SHP77 treated with DMSO at 0.1 percent for 48 hours (cell line): ENCODE results near the gene SAMD7.

Source experiments
- DNase-seq: peaks from one replicate; lab custom pipeline; 2025; lab: John Stamatoyannopoulos, UW

SAMD7 gene

GRCh38 chr3:169907944-169908343 is 3.4 kb upstream of the SAMD7 start:
- no peak for DNase-seq

DNA sequence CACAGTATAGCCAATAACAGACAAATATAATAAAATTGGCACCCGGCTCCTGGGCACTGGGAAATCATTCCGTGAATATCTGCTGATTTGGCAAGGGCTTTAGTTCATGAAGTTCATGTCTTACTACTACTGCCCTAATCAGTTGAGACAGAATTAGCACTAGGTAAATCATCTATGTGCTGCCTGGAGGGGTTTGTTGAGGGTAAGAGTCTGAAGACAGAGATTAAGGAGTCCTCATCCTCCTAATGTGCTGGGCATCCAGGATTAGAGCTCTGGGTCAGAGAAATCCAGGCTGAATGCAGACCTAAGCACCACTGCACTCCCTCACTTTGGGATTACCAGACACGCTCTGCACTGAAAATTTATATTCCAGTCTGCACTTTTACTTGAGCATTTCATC is 2.0 kb downstream of the SAMD7 start:
- no peak for DNase-seq

GRCh38 chr3:169914321-169914720 is 2.9 kb downstream of the SAMD7 start:
- no peak for DNase-seq

GRCh38 chr3:169923189-169923588 is 11.8 kb downstream of the SAMD7 start:
- DNase-seq: peak; percentile 75

DNA sequence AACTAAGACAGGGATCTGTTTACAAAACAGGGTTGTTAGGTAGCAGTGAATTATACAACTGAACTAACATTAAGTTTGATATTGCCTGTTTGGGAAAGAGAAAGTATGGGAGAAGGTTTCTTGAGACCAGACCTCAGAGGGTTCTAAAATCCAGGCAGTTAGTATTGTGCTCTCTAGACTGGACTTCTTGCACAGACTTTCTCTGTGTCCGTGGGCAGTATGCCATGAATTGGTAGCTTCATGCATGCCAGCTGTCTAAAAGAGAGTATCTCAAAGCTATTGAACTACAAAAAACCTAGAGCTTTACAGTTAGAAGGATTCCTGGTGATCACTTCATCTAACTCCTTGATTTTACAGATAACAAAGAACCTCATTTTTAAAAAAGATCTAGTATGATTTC is 12.5 kb downstream of the SAMD7 start:
- no peak for DNase-seq

- DNase-seq: no peak
Measured at GRCh38 chr3:169929830-169930519, 18.6 kb downstream of the SAMD7 start.

DNA sequence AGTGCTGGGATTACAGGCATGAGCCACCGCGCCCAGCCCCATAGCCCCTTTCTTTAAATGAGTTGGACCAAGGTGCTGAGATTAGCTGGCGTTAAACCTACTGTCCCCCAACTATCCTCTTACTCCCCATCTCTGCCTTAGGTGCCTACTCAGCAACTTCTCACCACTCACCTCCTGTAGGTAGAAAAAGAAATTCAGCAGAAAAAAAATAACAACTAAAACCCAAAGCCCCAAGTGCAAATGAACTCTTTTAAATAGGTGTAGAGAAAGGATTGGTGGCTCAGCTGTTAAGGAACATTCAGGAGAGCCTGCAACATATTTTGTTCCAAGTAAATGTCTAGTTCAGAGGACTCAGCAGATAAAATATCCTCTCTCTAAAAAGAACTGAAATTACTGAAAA is 19.5 kb downstream of the SAMD7 start:
- no peak for DNase-seq

- no peak for DNase-seq
Measured at GRCh38 chr3:169931747-169932520, 20.6 kb downstream of the SAMD7 start.

DNA sequence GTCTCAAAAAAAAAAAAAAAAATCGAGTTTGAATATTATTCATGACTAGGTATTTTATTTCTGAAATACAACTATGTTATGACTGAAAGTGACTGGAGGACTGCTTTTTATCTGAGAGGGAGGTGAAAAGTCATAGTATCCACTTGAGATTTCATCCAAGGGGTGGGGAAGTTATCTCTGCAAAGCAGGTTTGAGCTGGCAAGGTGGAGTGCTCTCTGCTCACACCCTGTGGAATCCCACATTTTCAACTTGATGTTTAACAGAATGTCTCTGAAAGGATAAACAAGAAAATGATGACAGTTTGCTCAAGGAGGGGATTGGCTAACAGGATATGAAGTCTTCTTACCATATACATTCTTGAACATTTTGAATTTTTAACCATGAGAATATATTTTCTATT is 27.9 kb downstream of the SAMD7 start:
- DNase-seq: no peak

DNA sequence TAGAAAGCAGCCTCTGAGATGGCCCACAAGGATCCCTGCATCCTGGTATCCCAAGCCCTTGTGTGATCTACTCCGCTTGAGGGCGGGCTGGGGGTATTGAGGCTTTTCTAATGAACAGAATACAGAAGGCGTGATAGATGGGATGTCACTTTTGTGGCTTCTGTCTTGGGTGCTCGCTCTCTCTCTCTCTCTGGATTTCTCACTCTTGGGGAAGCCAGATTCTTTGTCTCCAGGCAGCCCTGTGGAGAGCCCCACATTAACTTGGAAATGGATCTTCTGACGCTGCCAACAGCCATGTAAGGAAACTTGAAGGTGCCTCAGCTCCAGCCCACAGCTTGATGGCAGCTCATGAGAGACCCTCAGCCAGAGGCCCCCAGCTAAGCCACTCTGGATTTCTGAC is 28.4 kb downstream of the SAMD7 start:
- no peak for DNase-seq

GRCh38 chr3:169940470-169941181 is 29.3 kb downstream of the SAMD7 start:
- no peak for DNase-seq

GRCh38 chr3:169945313-169945712 is 33.9 kb downstream of the SAMD7 start:
- DNase-seq: no peak

DNA sequence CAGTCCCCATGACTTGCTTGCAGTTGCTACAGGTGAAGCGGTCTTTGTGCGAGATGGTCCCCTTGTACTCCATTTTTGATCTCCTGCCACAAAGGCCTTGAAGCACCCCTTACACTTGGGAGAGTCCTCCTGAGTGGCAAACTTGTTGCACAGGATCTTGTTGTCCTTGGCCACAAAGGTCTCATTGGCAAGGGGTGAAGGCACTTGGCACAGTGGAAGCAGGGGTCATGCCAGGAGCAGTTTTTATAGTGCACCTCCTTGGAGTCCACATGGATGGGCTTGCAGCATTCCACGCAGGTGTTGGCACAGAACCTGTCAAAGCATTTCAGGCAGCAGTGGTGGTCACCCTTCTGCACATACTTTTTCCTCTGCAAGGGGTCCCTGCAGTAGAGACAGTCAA is 35.0 kb downstream of the SAMD7 start:
- DNase-seq: no peak

- no peak for DNase-seq
Measured at GRCh38 chr3:169948559-169949448, 37.4 kb downstream of the SAMD7 start.

GRCh38 chr3:169952045-169952444 is 40.7 kb downstream of the SAMD7 start:
- DNase-seq: no peak

- DNase-seq: no peak
Measured at GRCh38 chr3:169953462-169954141, 42.2 kb downstream of the SAMD7 start.

DNA sequence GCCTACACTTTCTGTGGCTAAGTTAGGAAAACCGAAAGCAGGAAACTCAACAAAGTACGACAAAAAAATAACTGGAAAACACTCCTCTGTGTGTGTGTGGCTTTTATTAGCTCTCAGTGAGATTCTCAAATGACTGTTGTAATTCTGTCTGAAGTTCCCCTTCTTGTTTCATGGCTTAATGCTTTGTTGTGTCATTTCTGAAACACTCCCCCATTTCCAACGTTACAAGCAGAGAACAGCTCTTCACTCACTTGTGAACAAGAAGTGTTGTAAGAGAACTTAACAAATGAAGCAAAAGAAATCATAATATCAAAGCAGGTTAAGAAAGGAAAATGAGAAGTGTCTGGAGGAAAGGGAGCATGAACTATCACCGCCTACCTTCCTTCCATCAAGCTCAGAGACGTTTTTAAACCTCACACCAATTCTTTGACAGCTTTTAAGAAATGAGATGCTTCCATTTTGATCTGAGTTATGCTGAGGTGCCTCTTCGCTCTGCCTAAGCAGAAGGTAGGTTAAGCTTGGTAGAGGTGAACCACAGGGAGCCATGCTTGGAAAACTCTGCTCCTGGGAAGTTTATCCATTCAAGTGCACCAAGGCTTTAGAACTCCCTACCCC is 42.9 kb downstream of the SAMD7 start:
- no peak for DNase-seq

DNA sequence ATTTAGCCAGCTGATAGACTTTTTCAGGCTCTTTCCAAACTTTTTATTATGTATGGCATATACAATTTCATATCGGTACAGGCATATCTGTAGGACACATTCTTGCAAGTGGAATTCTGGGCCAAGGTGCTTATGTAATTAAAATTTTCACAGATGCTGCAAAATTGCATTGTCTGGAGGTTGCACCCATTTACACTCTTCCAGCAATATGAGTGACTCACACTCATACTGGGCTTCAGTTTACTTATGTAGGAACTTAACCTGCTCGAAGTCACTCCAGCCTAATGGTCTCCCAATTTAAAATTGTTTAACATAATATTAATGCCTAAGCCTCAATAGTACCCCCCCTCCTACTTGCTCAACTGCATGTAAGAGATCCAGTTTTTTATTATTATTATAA is 44.0 kb downstream of the SAMD7 start:
- no peak for DNase-seq

DNA sequence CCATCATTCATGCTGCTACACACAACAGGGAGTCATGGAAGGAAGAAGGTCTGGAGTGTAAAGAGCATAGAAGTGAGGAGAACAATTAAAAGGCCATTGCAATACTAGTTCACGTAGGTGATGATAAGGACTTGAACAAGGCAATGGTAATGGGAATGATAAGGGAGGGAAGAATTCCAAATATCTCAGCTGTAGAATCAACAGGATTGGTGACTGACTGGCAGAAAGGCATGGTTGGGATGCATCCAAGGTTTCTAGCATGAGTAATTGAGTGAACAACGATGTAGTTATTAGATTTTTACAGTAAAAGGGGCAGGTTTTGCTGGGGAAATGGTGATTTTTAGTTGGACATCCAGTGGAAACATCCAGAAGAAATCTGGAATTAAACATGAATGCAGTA is 52.8 kb downstream of the SAMD7 start:
- DNase-seq: no peak

DNA sequence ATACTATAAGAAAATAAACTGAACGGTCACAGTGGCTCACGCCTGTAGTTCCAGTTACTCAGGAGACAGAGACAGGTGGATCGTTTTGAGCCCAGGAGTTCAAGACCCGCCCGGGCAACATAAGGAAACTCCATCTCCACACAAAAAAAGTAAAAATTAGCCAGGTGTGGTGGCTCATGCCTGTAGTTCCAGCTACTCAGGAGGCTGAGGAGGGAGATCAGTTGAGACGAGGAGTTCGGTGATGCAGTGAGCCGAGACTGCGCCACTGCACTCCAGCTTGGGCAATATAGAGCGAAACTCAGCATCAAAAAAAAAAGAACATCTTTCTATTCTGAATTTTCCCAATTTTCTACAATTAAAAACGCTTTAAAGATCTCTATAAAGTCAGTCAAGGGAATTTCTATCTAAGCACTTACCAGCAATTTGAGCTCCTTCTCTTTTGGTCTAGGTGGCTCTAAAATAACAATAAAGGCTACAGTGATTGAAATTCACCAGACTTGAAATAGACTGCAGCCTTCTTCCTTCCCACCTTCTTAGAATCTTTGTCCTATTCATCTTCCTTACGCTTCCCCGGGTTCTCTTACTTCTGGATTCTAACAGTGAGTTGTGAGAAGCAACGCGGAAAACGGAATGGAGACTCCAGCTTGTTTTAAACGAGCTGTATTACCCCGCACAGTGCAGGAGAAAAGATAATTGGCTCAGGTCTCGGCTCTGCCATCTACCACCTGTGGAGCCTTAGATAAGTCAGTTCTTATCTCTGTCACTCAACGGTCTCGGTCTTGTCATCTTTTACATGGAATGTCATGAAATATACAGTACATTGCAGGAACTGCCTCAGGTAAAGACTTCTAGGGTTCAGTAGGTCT is 54.4 kb downstream of the SAMD7 start:
- DNase-seq: no peak
